ENCODE results near the gene YKT6. TPM values are rescaled to one million over a fixed set of nuclear protein-coding genes. Genes with fewer than 3 reads are reported as not detected.

The YKT6 gene
- total RNA-seq, 1 donor from 2014 or later: 47.6 TPM

DNA sequence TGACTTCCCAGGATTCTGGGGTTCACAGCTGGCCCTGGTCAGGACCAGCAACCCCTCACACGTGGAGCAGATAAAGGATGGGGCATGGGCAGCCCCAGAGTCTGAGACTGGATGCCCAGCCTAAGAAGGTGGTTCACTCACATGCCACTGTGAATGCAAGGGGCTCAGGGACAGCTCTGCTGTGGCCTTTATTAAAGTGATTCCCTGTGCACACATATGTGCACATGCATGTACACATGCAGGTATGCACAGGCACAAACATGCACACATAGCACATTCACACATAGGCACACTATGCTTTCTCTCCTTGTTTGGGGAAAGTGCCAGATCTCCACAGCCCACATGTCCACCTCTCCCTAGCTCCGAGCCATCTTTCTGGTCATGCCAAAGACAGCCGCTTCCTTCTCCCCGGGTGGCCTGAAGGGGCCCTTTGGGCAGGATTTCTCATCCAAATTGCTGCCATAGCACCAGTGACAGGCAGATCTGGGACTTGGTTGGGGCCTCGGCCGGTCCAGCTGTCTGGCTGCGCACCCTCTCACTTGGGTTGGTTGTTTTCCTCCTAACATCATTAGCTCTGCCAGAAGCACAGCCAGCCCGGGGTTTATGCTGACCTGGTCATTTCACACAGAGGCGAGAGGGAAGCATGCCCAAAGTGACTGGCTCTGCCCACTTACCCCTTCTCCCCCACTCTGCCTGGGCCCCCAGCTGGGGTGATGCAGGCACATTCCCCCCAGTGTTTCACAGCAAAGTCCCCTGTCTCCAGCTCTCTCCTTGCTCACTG lies 13.0 kb upstream of the YKT6 start:
- intact Hi-C loops (cut with DNase I): no loop called here
- no peaks in the 10 kb centered on the region for H3K36me3 ChIP-seq
- H3K9me3 ChIP-seq: no peaks in the 10 kb centered on the region
- H3K27me3 ChIP-seq: no peaks in the 10 kb centered on the region
- no peak overlapping the region for H3K27ac ChIP-seq
- no peak for DNase-seq (ENCODE audit: extremely low spot score in 2 of 2)
- H3K4me3 ChIP-seq: no peak overlapping the region
- no peaks in the 10 kb centered on the region for H3K4me1 ChIP-seq
- TF ChIP-seq, protein P1, sequence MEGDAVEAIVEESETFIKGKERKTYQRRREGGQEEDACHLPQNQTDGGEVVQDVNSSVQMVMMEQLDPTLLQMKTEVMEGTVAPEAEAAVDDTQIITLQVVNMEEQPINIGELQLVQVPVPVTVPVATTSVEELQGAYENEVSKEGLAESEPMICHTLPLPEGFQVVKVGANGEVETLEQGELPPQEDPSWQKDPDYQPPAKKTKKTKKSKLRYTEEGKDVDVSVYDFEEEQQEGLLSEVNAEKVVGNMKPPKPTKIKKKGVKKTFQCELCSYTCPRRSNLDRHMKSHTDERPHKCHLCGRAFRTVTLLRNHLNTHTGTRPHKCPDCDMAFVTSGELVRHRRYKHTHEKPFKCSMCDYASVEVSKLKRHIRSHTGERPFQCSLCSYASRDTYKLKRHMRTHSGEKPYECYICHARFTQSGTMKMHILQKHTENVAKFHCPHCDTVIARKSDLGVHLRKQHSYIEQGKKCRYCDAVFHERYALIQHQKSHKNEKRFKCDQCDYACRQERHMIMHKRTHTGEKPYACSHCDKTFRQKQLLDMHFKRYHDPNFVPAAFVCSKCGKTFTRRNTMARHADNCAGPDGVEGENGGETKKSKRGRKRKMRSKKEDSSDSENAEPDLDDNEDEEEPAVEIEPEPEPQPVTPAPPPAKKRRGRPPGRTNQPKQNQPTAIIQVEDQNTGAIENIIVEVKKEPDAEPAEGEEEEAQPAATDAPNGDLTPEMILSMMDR (IDR thresholded peaks at IDR 0.05): no peak
- no peak for TF ChIP-seq POLR2AphosphoS5 (IDR thresholded peaks at IDR 0.05; ENCODE audit: insufficient read depth in 1 of 2, low read depth in 1 of 2)
- TF ChIP-seq POLR2A (IDR thresholded peaks at IDR 0.05): no peak

DNA sequence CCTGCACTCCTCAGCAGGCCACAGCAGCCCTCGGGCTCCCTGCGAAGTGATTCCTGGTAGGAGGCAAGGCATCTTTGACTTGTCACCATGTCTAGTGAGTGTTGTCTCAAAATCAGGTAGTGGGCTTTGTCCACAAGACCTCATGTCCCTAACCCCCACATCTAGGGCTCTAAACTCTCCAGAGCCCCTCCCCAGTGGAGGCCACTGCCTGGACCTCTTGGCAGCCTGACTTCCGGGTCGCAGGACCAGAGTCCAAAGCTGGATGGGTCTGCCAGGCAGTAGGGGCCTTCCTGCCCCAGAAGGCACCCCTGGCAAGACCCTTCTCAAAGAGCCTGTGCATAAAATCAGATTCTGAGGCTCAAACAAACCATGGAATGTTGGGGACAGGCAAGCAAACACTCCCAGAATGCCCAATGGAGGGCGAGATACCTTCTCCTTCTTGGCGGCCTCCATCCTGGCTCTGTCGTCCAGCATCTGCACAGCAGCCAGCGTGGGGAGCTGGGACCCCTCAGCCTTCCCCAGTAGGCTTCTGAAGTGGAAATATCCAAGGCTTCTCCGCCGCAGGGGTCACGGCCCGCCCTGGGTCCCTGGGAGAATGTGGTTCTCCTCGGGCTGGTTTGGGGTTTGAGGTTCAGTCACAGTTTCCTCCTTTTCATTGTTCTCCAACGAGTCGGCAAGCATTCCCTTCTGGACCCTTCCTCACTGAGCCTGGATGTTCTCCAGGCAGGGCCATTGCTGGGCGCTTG lies 12.1 kb upstream of the YKT6 start:
- H3K27me3 ChIP-seq: no peaks in the 10 kb centered on the region
- TF ChIP-seq POLR2A (IDR thresholded peaks at IDR 0.05): no peak
- no peak for TF ChIP-seq POLR2AphosphoS5 (IDR thresholded peaks at IDR 0.05; ENCODE audit: insufficient read depth in 1 of 2, low read depth in 1 of 2)
- TF ChIP-seq, protein P1 (IDR thresholded peaks at IDR 0.05): no peak
- H3K4me3 ChIP-seq: no peak overlapping the region
- no peak for DNase-seq (ENCODE audit: extremely low spot score in 2 of 2)
- no peaks in the 10 kb centered on the region for H3K9me3 ChIP-seq
- H3K36me3 ChIP-seq: no peaks in the 10 kb centered on the region
- no peaks in the 10 kb centered on the region for H3K4me1 ChIP-seq
- intact Hi-C loops (cut with DNase I): no loop called here
- no peak overlapping the region for H3K27ac ChIP-seq

- DNase-seq (ENCODE audit: extremely low spot score in 2 of 2): no peak
Observed at GRCh38 chr7:44189286-44189992, 11.3 kb upstream of the YKT6 start, which contains the start of gene GCK. Gene GCK, minus strand, starts transcription at chr7:44189439. Its CDS starts 486 bp downstream, at chr7:44188953.

GRCh38 chr7:44189993-44190872 lies 10.5 kb upstream of the YKT6 start:
- H3K27ac ChIP-seq: no peak overlapping the region
- no peak for TF ChIP-seq POLR2A (IDR thresholded peaks at IDR 0.05)
- TF ChIP-seq, protein P1 (IDR thresholded peaks at IDR 0.05): no peak
- no peak for TF ChIP-seq POLR2AphosphoS5 (IDR thresholded peaks at IDR 0.05; ENCODE audit: insufficient read depth in 1 of 2, low read depth in 1 of 2)
- no peaks in the 10 kb centered on the region for H3K4me1 ChIP-seq
- no peaks in the 10 kb centered on the region for H3K9me3 ChIP-seq
- no peaks in the 10 kb centered on the region for H3K36me3 ChIP-seq
- no peaks in the 10 kb centered on the region for H3K27me3 ChIP-seq
- intact Hi-C loops (cut with DNase I): loop anchor here (10.0 kb wide), 1 partner anchor 115 kb away; no protein-coding TSS in a partner anchor
- no peak for DNase-seq (ENCODE audit: extremely low spot score in 2 of 2)
- no peak overlapping the region for H3K4me3 ChIP-seq

More at GRCh38 chr7:44189286-44189992, 11.3 kb upstream of the YKT6 start, which contains the start of gene GCK:
- H3K4me1 ChIP-seq: no peaks in the 10 kb centered on the region
- H3K27me3 ChIP-seq: no peaks in the 10 kb centered on the region
- no peak within 1 kb of the TSS for H3K27ac ChIP-seq
- H3K4me3 ChIP-seq: no peak within 1 kb of the TSS
- intact Hi-C loops (cut with DNase I): no loop called here
- no peaks in the 10 kb centered on the region for H3K36me3 ChIP-seq
- H3K9me3 ChIP-seq: no peaks in the 10 kb centered on the region
- TF ChIP-seq, protein P1 (IDR thresholded peaks at IDR 0.05): no peak
- TF ChIP-seq POLR2A (IDR thresholded peaks at IDR 0.05) (no peak), POLR2AphosphoS5 (IDR thresholded peaks at IDR 0.05; ENCODE audit: insufficient read depth in 1 of 2, low read depth in 1 of 2) (no peak)

Measured in vagina (tissue), 2 donors.